GM12864 (cell line): ENCODE data around the gene THPO.
"Not testable (repeated sequence)": the region's sequence is repeated elsewhere in the genome, so short reads cannot be mapped to it uniquely, and the experiment has no call there.

Experiments used
- DNase-seq: peaks from one replicate; pipeline ENCODE4 v3.0.0-alpha.2; 2011; ENCODE audit warnings: low read depth
- H3K4me3 ChIP-seq: 2 replicates; pipeline ENCODE4 v1.5.1; 2011; ENCODE audit warnings: mild to moderate bottlenecking, low read depth, low read length, control low read depth
- CTCF ChIP-seq: IDR thresholded peaks from 2 replicates; pipeline ENCODE4 v1.5.1; 2011; ENCODE audit warnings: low read depth, mild to moderate bottlenecking, moderate library complexity, low read length, control low read depth, inconsistent platforms; ENCODE audit errors: missing control alignments

Gene THPO

GRCh38 chr3:184343200-184343876, 34.7 kb downstream of the THPO start:
- H3K4me3 ChIP-seq = no peak overlapping the region
- no peak for DNase-seq
- no peak for TF ChIP-seq CTCF

- DNase-seq = no peak
- no peak overlapping the region for H3K4me3 ChIP-seq
- no peak for TF ChIP-seq CTCF
Measured at GRCh38 chr3:184341925-184342324, 36.1 kb downstream of the THPO start.

DNA sequence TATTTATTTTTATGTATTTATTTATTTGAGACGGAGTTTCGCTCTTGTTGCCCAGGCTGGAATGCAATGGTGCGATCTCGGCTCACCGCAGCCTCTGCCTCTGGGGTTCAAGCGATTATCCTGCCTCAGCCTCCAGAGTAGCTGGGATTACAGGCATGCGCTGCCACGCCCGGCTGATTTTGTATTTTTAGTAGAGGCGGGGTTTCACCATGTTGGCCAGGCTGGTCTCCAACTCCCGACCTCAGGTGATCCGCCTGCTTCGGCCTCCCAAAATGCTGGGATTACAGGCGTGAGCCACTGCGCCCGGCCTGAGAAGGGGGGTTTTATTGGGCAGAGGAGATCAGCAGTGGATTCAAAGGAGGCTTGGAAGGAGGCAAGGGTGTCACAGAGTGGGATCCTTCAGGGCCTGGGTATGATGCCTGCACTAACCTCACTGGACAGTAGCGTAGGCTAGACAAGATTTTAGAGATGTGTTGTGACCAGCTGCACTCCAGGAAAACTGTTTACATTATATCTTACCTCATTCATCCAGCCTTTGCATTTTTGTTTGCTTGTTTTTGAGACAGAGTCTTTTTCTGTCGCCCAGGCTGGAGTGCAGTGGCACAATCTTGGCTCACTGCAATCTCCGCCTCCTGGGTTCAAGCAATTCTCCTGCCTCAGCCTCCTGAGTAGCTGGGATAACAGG, 38.4 kb downstream of the THPO start:
- not testable (repeated sequence) for H3K4me3 ChIP-seq, DNase-seq

- H3K4me3 ChIP-seq = no peak overlapping the region
- no peak for DNase-seq
- TF ChIP-seq CTCF = no peak
Measured at GRCh38 chr3:184339001-184339400, 39.0 kb downstream of the THPO start.

DNA sequence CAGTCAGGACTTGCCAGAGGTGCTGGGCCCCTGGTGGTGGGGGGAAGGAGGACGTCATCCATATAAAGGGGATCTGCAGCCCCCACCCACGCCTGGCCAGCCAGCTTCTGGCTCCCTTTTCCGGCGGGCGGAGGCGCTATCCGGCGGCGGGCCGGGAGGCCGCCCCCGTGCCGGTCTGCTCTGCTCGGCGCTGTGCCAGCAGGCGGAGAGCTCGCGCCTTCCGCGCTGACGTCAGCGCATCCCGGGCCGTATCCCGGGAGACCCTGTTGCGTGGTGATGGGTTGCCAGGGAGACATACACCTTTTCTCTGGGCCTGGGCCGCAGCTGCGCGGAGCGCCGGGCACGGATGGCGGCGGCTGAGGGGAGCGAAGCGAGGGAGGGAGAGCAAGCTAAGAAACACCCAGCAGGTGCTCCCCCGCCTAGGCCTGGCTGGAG, 39.5 kb downstream of the THPO start:
- no peak overlapping the region for H3K4me3 ChIP-seq
- no peak for TF ChIP-seq CTCF

GRCh38 chr3:184337981-184338380, 40.0 kb downstream of the THPO start:
- no peak overlapping the region for H3K4me3 ChIP-seq
- TF ChIP-seq CTCF = no peak
- DNase-seq = no peak

More for the DNA sequence above, 39.5 kb downstream of the THPO start:
- no peak for DNase-seq

DNA sequence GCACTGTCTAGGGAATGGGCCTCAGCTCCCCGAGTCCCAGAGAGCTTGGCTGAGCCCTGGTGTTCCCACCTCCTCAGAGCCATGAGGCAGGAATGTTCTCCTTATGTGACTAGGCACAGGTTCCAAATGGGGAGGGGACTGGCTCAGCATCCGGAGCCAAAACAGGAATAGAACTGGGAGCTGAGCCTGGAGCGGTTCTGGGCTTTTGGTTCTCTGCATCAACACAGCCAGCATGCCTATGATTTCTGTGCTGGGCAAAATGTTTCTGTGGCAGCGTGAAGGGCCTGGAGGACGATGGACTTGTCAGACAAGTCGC, 40.6 kb downstream of the THPO start, which contains the start of gene FAM131A:
FAM131A (plus strand) TSS at position 202 of the 316 bp plus-strand sequence; CDS start at position 233, 31 bp downstream.
- DNase-seq = no peak
- peak within 1 kb of the TSS; percentile 62 for H3K4me3 ChIP-seq

More for the DNA sequence above, 40.6 kb downstream of the THPO start, which contains the start of gene FAM131A:
- TF ChIP-seq CTCF = no peak
